Measurements from ENCODE around the gene SH3BP1. TPM values are rescaled to one million over a fixed set of nuclear protein-coding genes. Genes with fewer than 3 reads are reported as not detected.

Gene SH3BP1
- polyA plus RNA-seq, 1 donor = 10.5 TPM

Other genes starting within 250 kb of the SH3BP1 start
- 1.4 TPM for gene ELFN2, start 212.2 kb upstream of the SH3BP1 start, polyA plus RNA-seq (ENCODE audit: insufficient read length)
- 7.3 TPM for gene MFNG, start 153.3 kb upstream of the SH3BP1 start, polyA plus RNA-seq (ENCODE audit: insufficient read length)
- 10.8 TPM for gene CARD10, start 120.3 kb upstream of the SH3BP1 start, polyA plus RNA-seq (ENCODE audit: insufficient read length)
- gene CDC42EP1, start 79.2 kb upstream of the SH3BP1 start, polyA plus RNA-seq (ENCODE audit: insufficient read length) = 35.3 TPM
- gene LGALS2, start 59.6 kb upstream of the SH3BP1 start, polyA plus RNA-seq (ENCODE audit: insufficient read length) = 0.56 TPM
- 44.8 TPM for gene GGA1, start 30.8 kb upstream of the SH3BP1 start, polyA plus RNA-seq (ENCODE audit: insufficient read length)
- 17.3 TPM for gene PDXP, start 19.1 kb downstream of the SH3BP1 start, polyA plus RNA-seq (ENCODE audit: insufficient read length)
- 1,611 TPM for gene LGALS1, start 36.0 kb downstream of the SH3BP1 start, polyA plus RNA-seq (ENCODE audit: insufficient read length)
- 15.9 TPM for gene NOL12, start 46.7 kb downstream of the SH3BP1 start, polyA plus RNA-seq (ENCODE audit: insufficient read length)
- 39.9 TPM for gene TRIOBP, start 57.4 kb downstream of the SH3BP1 start, polyA plus RNA-seq (ENCODE audit: insufficient read length)
- gene GCAT, start 168.3 kb downstream of the SH3BP1 start, polyA plus RNA-seq (ENCODE audit: insufficient read length) = 5.9 TPM
- 0.11 TPM for gene GALR3, start 183.7 kb downstream of the SH3BP1 start, polyA plus RNA-seq (ENCODE audit: insufficient read length)
- 10.8 TPM for gene ANKRD54, start 204.7 kb downstream of the SH3BP1 start, polyA plus RNA-seq (ENCODE audit: insufficient read length)
- gene EIF3L, start 209.8 kb downstream of the SH3BP1 start, polyA plus RNA-seq (ENCODE audit: insufficient read length) = 1,359 TPM

All from forelimb muscle (tissue), 1 donor.